GM23338 (cell line): ENCODE results near the gene IL1RL2.

ENCODE experiments used
- CREB1 ChIP-seq: fragments of 250-450 bp; sonication (Bioruptor Pico); IDR thresholded peaks from 2 replicates; pipeline ENCODE4 v1.5.0; 2020; ENCODE audit warnings: low read depth, mild to moderate bottlenecking, moderate library complexity
- EZH2 ChIP-seq: fragments of 200-600 bp; sonication (generic); IDR thresholded peaks from one replicate; pipeline ENCODE4 v1.8.0; 2017; ENCODE audit warnings: antibody characterized with exemption, mild to moderate bottlenecking, low read depth; ENCODE audit not compliant: unreplicated experiment
- JUNB ChIP-seq: IDR thresholded peaks from one replicate; pipeline ENCODE4 v1.6.1; 2016; ENCODE audit warnings: antibody characterized with exemption; ENCODE audit not compliant: unreplicated experiment
- POLR2AphosphoS5 ChIP-seq: IDR thresholded peaks from 2 replicates; pipeline ENCODE4 v1.6.1; 2016; ENCODE audit warnings: antibody characterized with exemption, low read depth
- STAT1 ChIP-seq: IDR thresholded peaks from one replicate; pipeline ENCODE4 v1.6.1; 2016; ENCODE audit warnings: antibody characterized with exemption; ENCODE audit not compliant: unreplicated experiment
- ZNF114 ChIP-seq: fragments of 250-450 bp; sonication (Bioruptor Pico); IDR thresholded peaks from 2 replicates; pipeline ENCODE4 v1.5.0; 2020; ENCODE audit warnings: mild to moderate bottlenecking, moderate library complexity
- TF ChIP-seq, protein P1 (sequence below), 2 experiments: fragments of 200-600 bp in 1 of 2; sonication (generic) in 1 of 2; conservative IDR thresholded peaks; 2 replicates each; pipeline versions ENCODE4 v1.5.1 to v1.6.1; 2016 to 2017; ENCODE audit warnings: antibody characterized with exemption in 2 of 2, low read depth in 2 of 2, mild to moderate bottlenecking in 2 of 2, moderate library complexity in 1 of 2
- TF ChIP-seq, protein P2 (sequence below): IDR thresholded peaks from one replicate; pipeline ENCODE4 v1.6.1; 2018; ENCODE audit warnings: antibody characterized with exemption; ENCODE audit not compliant: unreplicated experiment

DNA sequence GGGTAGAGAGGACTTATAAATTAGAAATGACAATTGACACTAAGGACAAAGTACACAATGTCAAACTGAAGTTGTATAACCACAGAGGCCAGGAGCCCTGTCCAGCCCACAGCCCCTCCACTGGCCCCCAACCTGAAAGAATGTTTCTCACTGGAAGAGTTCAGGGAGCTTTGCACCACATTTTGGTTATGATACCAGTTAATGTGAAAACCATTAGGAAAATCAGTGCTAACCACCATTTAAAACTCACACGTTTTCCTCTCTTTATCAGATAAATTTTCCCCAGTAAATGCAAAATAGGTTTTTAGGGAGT is 6.2 kb upstream of the IL1RL2 start:
- TF ChIP-seq, protein P1, sequence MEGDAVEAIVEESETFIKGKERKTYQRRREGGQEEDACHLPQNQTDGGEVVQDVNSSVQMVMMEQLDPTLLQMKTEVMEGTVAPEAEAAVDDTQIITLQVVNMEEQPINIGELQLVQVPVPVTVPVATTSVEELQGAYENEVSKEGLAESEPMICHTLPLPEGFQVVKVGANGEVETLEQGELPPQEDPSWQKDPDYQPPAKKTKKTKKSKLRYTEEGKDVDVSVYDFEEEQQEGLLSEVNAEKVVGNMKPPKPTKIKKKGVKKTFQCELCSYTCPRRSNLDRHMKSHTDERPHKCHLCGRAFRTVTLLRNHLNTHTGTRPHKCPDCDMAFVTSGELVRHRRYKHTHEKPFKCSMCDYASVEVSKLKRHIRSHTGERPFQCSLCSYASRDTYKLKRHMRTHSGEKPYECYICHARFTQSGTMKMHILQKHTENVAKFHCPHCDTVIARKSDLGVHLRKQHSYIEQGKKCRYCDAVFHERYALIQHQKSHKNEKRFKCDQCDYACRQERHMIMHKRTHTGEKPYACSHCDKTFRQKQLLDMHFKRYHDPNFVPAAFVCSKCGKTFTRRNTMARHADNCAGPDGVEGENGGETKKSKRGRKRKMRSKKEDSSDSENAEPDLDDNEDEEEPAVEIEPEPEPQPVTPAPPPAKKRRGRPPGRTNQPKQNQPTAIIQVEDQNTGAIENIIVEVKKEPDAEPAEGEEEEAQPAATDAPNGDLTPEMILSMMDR (conservative IDR thresholded peaks at IDR 0.05; ENCODE audit: low read depth in 2 of 2), result no peak
- TF ChIP-seq ZNF114 (CRISPR knock-in tag) (no peak), EZH2 (no peak), CREB1 (no peak), POLR2AphosphoS5 (no peak), JUNB (no peak), STAT1 (no peak)
- TF ChIP-seq, protein P2, sequence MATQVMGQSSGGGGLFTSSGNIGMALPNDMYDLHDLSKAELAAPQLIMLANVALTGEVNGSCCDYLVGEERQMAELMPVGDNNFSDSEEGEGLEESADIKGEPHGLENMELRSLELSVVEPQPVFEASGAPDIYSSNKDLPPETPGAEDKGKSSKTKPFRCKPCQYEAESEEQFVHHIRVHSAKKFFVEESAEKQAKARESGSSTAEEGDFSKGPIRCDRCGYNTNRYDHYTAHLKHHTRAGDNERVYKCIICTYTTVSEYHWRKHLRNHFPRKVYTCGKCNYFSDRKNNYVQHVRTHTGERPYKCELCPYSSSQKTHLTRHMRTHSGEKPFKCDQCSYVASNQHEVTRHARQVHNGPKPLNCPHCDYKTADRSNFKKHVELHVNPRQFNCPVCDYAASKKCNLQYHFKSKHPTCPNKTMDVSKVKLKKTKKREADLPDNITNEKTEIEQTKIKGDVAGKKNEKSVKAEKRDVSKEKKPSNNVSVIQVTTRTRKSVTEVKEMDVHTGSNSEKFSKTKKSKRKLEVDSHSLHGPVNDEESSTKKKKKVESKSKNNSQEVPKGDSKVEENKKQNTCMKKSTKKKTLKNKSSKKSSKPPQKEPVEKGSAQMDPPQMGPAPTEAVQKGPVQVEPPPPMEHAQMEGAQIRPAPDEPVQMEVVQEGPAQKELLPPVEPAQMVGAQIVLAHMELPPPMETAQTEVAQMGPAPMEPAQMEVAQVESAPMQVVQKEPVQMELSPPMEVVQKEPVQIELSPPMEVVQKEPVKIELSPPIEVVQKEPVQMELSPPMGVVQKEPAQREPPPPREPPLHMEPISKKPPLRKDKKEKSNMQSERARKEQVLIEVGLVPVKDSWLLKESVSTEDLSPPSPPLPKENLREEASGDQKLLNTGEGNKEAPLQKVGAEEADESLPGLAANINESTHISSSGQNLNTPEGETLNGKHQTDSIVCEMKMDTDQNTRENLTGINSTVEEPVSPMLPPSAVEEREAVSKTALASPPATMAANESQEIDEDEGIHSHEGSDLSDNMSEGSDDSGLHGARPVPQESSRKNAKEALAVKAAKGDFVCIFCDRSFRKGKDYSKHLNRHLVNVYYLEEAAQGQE, result no peak
